Fibroblast of mammary gland (primary cell): ENCODE results near the gene PSMD2.

Source experiments
- DNase-seq: peaks from one replicate; pipeline ENCODE4 v3.0.0-alpha.2; 2010; ENCODE audit warnings: low read depth
- H3K4me3 ChIP-seq: 2 replicates; pipeline ENCODE4 v1.5.1; 2011; ENCODE audit warnings: low read depth, mild to moderate bottlenecking, low read length, moderate library complexity; ENCODE audit not compliant: control insufficient read depth
- TF ChIP-seq, protein P1 (sequence below): conservative IDR thresholded peaks from 2 replicates; pipeline ENCODE4 v1.5.1; 2011; ENCODE audit warnings: low read depth, low read length, inconsistent platforms; ENCODE audit not compliant: control insufficient read depth, insufficient read depth

Gene PSMD2

DNA sequence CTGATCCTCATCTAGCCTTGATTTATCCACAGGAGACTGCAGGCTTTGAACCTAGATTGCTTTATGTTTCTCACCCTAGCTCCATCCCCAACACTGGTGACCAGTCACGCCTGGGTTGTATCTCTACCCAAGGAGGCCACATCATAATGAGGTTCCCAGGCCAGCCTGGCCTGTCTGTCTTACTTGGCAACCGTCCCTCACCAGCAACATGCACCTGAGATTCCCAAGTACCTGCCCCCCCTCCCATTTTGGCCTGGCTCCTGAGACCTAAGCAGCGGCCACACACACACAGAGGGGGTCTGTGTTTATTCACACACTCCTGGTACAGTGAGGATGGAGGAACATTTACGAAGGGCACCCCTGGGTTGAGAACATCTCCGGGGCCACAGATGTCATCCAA lies 40.1 kb upstream of the PSMD2 start:
- DNase-seq: no peak
- no peak overlapping the region for H3K4me3 ChIP-seq
- TF ChIP-seq, protein P1, sequence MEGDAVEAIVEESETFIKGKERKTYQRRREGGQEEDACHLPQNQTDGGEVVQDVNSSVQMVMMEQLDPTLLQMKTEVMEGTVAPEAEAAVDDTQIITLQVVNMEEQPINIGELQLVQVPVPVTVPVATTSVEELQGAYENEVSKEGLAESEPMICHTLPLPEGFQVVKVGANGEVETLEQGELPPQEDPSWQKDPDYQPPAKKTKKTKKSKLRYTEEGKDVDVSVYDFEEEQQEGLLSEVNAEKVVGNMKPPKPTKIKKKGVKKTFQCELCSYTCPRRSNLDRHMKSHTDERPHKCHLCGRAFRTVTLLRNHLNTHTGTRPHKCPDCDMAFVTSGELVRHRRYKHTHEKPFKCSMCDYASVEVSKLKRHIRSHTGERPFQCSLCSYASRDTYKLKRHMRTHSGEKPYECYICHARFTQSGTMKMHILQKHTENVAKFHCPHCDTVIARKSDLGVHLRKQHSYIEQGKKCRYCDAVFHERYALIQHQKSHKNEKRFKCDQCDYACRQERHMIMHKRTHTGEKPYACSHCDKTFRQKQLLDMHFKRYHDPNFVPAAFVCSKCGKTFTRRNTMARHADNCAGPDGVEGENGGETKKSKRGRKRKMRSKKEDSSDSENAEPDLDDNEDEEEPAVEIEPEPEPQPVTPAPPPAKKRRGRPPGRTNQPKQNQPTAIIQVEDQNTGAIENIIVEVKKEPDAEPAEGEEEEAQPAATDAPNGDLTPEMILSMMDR: no peak

DNA sequence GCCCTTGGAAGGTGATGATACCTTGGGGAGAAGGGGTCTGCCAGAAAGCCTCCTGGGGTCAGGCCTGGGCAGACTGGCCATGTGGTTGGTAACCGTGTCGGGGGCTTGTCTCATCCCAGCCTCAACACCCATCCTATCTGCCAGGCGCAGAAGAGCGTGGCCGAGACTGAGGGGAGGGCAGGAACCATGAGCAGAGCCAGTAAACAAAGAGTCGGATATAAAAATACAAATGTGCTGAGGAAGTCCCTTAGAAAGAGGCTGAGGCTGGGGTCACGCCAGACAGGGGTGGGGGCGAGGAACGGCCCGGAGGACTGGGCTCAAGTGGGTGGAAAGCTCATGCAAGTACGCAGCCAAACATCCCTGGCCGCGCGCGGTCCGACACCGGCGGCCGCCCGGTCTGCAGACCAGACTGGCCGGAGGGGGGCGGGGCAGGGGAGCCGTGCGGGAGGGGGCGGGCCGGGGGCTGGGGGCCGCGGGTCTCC lies 39.6 kb upstream of the PSMD2 start:
- TF ChIP-seq, protein P1: no peak
- H3K4me3 ChIP-seq: no peak overlapping the region
- no peak for DNase-seq

DNA sequence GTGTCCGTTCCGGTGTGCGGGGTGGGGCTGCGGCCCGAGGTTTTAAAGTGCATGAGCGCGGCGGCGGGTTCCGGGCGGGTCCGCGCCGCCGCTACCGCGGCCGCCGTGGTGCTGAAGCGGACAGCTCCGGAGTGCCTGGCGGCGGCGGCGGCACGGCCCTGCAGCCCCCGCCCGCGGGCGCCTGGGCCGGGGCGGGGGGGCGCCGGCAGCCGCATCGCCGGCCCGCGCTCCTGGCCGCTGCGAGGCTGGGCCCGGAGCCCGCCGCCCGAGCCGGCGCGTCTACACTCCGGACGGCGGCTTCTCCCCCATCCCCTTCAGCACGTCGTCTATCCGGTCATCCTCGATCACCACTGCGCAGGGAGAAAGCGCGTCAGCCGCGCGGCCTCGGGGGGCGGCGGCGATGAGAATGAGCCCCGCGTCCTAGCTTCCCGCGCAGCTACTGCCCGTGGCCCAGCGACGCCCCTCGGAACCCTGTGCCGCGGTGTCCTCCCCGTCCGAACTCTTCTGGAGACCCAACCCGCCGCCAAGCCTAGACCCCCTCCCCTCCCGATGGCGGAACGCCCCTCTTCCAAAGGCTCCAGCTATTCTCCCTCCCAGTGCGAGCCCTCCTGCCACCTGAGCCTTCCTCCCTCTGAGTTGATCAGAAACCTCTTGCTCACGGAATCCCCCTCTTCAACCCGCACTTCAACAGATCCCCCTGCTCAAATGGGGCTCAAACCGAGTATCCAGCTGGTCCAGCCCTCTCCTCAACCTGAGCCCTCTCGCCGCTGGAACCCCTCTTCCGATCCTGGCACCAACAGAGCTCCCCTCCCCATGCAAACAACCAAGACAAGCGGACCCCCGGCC lies 38.9 kb upstream of the PSMD2 start:
- TF ChIP-seq, protein P1: no peak
- H3K4me3 ChIP-seq: peak overlapping the region; percentile 10
- DNase-seq: no peak

DNA sequence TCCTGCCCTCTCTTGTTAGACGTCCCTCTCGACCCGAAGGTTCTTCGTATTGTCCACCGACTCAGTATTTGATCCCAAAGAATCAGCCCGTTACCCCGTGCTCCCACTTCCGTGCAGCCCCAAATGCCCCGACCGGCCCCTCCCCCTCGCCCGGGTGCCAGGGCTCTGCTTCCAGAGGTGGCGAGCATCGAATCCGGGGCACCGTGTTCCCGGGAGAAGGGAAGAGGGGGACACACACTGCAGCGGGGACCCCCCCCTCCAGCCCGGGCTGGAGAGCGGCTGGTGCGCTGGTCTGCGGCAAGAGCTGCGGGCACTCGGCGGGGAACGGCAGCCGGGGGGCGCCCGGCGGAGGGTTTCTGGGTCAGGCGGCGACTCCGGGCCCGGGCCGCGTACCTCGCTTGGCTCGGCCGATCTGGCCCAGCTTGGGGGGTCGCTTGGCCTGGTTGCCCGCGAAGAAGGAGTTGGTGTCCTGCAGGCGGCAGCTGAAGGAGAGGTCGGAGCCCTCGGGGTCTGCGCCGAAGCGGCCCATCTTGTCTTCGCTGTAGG lies 38.2 kb upstream of the PSMD2 start:
- H3K4me3 ChIP-seq: peak overlapping the region; percentile 25
- TF ChIP-seq, protein P1: no peak
- no peak for DNase-seq

DNA sequence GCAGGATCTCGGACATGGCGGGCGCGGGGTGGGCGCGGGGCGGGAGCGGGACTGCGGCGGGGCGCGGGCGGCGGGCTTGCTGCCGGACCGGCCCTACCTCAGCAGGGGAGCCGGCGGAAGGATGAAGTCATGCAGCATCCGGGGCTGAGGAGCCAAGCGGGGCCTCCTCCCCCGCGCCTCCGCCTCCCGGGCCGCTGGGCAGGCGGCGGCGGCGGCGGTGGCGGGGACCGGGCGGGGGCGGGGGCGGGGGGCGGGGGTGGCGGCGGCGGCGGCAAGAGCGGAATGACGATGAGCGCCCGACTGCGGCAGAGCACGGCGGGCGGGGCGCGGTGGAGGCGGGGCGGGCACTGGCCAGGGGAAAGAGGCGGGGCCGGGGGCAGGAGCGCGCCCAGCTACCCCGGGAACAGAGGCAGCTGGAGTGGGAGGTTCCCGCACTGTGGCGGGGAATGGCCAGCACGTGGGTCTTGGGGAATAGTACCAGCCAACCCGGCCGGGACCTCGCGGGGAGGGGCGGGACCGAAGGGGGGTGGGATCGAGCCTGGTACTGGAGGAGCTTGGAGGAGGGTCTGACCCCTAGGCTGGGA lies 37.7 kb upstream of the PSMD2 start, which contains the start of gene CAMK2N2:
Gene CAMK2N2, minus strand, starts transcription at position 284 of the 584 bp plus-strand sequence. Its CDS starts 268 bp downstream, at position 16.
- peak within 1 kb of the TSS; percentile 47 for H3K4me3 ChIP-seq
- TF ChIP-seq, protein P1: no peak
- DNase-seq: peak; percentile 36

DNA sequence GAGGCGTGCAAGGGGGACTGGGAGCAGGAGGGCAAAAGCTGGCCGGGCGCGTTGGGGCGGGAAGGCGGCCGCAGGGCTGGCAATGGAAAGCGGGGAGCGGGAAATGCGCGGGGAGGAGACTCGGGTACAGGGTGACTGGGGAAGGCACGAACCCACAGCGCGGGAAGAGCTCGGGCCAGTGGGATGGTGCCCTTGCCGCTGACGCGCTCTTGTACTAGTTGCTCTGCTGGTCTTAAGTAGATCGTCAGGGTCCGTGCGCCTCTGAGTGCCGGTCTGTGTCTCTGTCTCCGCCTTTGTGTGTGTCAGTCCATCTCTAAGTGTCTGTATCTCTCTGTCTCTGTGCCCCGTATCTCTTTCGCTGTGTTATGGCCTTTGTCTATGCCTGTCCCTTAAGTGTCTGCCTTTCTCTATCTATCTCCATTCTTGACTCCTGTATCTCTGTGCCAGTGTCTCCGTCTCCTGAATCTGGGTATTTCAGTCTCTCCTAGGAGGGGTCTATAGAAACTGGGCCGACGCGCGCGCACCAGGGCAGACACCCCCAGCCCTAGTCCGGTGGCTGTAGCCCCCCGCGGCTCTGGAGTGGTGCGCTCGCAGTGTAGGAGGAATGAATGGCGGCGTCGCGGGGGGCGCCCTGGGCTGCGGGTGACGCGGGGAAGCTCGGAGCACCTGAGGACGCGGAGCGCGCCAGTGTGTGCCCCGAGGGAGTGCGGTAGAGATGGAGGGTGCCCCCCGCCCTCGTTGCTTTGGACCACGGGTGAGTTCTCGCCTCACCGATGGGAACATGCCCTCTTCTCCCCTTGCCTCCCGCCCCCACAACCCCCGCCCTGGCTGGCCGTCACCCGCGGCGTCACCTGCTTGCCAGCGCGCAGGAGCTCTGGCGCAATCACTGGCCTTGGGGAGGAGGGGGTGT lies 36.9 kb upstream of the PSMD2 start:
- H3K4me3 ChIP-seq: peak overlapping the region; percentile 47
- TF ChIP-seq, protein P1: no peak
- DNase-seq: peak; percentile 37
